GM08714 (cell line): ENCODE results near the gene DPF3.

Experiments
- H3K4me3 ChIP-seq: fragments of 200-500 bp; sonication (Bioruptor generic); 2 replicates; pipeline ENCODE4 v1.5.1; 2014; ENCODE audit warnings: mild to moderate bottlenecking, low read length, inconsistent platforms
- ZNF274 ChIP-seq: IDR thresholded peaks from 2 replicates; pipeline ENCODE4 v1.6.1; 2012; ENCODE audit warnings: mild to moderate bottlenecking, low read depth, low read length

DPF3 gene

DNA sequence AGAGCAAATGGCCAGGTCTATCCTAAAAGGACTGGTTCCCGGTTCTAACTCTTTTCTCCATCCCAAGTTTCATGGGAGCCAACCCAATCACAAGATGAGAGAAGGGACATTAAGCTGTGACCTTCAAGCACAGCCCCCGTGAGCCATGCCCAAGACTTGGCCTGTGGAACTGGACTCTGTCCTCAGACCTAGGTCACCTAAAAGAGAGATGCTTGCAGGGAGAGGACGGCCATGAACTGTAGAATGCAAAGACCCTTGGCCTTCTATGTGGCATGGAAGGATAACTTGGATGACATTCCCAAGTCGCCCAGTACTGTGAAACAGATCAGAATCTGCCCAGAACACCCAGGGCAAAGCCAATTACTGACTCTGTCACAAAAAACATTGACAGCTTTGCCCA is 263.5 kb downstream of the DPF3 start:
- no peak overlapping the region for H3K4me3 ChIP-seq
- no peak for TF ChIP-seq ZNF274

DNA sequence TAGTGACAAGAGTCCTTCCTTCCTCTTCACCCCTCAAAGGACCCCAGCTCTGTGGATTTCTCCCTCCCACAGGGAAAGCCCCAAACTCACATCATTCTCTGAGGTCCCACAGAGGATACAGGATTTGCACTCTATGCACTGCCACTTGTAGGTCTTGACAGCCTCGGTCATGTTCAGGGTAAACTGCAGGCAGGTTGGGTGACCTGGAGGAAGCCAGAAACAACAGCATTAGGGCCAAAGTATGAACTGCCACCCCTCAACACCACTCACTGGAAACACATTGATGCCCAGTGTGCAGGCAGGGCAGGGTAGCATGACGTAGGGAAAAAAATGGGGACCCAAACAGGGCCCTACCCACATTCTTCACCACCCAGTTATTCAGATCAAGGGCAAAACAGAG is 264.4 kb downstream of the DPF3 start:
- no peak overlapping the region for H3K4me3 ChIP-seq
- no peak for TF ChIP-seq ZNF274

DNA sequence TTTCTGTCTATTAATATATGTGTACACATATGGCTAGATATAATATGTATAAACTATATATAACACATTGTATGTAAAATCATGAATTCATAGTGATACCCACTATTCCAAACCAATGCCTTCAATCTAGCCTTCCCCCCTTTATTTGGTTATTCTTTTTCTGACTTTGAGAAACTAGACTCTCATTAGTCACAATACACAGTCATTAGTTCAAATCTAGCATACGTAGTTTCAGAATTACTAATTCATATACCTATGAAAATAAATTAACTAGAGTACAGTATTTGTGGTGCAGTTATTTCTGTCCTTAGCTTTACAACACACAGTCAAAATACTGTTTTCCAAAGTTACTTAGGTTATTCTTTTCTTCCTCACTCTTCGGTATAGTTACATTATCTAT is 268.2 kb downstream of the DPF3 start:
- TF ChIP-seq ZNF274, result no peak
- no peak overlapping the region for H3K4me3 ChIP-seq

DNA sequence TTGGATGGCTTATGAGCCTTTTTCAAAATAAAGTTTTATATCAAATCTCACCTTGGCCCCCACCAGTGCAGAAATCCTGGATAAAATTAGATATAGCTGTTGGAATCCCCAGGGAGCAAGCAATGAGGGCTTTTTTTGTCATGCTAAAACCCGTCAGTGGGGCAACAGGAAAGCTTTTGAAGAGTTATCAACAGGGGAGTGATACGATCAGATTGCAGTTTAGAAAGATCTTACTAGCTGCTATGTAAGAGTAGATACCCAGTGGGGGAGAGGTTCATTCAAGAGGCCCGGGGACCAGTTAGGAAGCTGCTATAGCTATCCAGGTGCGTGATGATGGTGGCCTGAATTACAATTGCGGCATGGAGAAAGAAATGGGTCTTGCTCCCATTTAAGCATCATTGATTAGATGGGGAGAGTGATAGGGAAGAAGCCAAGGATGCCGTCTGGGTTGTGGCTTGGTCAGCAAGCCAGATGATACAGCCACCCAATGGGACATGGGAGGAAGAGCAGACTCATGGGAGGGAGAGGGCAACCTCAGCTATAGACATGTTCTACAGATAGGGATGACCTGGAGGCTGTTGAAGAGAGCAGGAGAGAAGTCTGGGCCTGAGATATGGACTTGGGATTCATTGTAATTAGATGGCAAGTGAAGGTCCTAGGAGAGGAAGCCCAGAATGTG is 272.4 kb downstream of the DPF3 start:
- TF ChIP-seq ZNF274, result no peak
- H3K4me3 ChIP-seq, result no peak overlapping the region

DNA sequence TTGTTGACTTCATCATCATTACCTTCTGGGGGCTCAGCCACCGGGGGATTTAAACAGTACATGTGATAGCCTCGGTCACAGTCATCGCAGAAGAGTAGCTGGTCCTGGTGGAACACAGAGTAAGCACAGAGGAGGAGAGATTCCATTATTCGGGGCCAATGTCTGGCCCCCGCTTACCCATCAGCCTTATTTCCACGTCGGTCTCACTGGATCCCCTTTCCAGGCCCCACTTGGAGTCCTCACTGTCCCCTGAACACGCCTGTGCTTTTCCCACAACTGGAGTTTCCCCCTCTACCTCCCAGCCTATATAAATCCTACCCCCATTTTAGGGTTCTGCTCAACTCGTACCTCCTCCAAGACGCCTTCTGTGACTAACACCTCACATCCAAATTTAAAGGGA is 274.0 kb downstream of the DPF3 start:
- no peak for TF ChIP-seq ZNF274

DNA sequence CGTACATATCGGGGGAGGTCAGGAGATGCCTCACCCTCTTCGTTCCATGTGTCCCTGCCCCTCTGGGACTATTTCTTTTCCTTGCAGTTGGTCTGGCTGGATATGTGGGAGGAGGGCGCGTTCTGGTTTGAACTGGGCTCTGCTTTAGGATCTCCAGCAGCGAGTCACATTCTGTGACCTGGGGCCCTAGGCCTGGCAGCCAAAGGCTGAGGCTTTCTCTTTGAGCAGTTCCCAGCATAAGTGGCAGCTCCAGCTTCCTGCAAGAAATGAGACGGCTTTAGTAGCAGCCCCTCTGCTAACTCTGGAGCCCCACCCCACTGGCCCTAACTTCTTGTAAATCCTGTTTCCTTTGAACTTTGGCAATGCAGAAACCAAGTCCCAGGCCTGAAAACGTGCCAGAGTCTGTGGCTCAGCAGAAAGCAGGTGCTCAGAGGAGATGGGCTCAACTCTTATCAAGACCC is 274.8 kb downstream of the DPF3 start:
- TF ChIP-seq ZNF274, result no peak
- H3K4me3 ChIP-seq, result no peak overlapping the region

More for the DNA sequence above, 274.0 kb downstream of the DPF3 start:
- H3K4me3 ChIP-seq, result no peak overlapping the region

DNA sequence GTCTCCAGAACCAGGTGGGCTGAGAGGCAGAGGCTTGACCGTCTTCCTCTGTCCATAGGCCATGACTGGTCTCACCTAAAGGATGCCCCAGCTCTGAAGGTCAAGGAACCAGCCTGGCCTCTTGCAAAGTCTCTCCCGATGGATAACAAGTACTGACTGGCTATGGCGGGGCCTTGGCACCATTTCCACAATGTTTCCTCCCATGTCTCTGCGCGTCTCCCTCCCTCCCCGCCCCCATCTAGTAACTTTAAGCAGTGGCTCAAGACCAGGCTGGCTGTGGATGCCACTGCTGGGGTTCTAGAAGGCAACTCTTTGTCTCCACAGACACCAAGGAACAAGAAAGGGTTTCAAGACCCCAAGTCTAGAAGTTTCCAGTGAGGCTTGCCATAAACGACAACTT is 275.5 kb downstream of the DPF3 start:
- no peak for TF ChIP-seq ZNF274
- no peak overlapping the region for H3K4me3 ChIP-seq

DNA sequence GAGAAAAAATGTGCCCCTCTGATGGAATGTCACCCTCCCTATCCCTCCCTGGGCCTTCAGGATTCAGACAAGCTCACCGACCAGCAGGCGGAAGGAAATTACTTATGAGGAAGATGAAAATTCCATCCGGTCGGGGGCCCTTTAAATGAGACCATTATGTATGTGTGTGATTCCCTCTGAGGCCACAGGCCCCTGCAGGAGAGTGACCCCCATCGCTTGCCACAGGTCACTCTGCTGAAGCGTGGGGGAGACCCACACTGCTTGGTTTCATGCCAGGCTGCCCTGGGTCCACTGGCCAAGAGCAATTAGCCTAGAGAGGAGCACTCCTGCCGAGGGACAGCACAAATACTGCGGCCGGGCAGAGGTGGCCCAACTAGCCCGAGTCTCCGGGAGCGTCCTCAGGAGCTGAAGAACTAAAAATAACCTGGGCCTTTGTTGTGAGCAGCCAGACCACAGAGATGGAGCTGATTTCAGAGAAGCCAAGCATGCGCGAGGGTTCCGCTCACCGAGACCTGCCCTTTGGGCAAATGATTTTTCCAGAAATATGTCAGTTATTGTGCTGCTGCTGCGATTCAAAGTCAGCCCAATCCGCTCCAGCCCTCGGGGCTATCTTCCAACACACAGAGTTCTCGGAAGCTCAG is 276.4 kb downstream of the DPF3 start:
- H3K4me3 ChIP-seq, result no peak overlapping the region
- TF ChIP-seq ZNF274, result no peak

DNA sequence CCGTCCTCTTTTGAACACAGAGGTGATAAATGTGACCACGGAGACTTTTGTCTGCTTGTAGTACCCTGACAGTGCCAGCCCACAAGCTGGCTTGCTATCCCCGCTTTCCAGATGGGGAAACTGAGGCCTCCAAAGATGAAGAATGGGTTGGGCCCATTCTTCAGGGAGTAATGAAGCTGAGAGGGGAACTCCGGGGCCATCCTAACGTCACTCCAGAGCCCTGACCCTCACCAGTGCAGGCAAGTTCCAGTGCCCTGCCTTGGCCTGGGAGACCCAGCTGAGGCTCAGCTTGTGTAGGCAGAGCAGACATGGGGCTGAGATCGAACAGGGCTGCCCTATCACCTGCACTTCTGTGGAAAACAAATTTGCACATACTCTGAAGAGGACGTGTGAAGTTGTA is 277.1 kb downstream of the DPF3 start:
- no peak overlapping the region for H3K4me3 ChIP-seq
- no peak for TF ChIP-seq ZNF274

DNA sequence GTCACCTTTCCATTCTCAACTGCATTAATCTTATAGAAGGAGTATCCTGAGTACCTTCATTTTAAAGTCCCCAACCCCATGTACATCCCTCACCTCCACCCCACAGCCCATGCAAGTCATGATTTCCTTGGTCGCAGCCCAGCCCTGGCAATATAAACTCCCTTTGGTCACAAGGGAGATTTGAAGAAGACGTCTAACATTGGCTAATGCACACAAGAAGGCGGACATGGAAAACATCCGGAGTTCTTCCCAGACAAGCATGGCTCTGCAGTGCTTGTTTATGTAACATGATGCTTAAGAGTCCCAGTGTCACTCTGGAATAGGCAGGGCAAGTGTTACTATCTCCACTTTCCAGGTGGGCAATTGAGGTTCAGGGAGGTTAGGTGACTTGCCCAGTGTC is 277.6 kb downstream of the DPF3 start:
- TF ChIP-seq ZNF274, result no peak

DNA sequence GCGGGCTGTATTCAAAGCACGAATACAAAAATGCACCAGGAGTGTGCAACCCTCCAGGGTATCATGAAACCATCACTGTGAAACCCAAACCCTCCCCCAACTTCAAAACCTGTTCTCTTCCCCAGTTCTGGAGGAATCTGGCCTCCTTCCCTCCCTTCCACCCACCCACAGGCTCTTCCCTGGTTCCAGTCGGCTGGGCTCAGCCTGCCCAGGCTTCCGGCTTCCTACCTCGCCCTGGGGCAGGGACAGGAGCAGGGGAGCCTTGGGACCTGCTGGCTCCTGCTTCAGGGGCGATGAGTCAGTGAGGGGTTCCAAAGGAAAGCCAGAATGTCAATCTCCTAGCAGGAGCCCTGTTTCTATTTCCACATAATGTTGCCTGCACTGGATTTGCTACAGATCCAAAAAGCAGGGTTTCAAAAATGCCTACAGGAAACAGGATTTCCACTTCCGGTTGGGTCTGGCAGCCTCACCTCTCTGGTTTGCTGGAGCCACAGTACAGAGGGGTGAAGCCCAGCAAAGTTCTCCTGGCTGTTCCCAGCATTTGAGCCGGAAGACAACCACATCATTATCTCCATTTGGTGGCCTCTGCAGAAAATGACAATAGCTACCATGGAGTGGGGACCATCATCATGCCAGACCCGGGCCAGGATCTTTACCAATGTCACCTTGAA is 278.3 kb downstream of the DPF3 start:
- no peak for TF ChIP-seq ZNF274
- H3K4me3 ChIP-seq, result no peak overlapping the region

More for the DNA sequence above, 277.6 kb downstream of the DPF3 start:
- no peak overlapping the region for H3K4me3 ChIP-seq

DNA sequence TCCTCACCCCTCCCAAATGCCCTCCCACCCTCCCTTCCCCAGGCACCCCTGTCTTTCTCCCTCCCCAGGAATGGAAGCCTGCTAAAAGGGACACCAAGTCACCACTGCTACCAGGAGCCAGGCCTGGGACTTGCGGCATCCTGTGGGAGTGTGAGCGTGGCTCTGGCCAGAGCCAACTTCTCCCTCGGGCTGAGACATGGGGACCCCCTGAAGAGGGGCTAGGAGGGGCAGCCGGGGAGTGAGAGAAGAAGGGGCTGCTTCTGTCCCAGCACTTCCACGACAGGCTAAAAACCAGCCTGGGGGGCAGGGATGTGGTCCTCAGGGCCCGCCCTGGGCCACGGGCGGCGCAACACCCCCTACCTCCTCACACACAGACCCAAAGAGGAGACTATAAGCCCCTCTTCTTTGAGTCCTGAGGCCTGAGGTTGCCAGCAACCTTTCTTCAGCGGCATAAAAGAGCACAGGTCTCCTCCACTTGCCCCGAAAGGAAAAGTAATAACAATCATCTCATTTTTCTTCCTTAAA is 278.9 kb downstream of the DPF3 start:
- H3K4me3 ChIP-seq, result no peak overlapping the region
- TF ChIP-seq ZNF274, result no peak

DNA sequence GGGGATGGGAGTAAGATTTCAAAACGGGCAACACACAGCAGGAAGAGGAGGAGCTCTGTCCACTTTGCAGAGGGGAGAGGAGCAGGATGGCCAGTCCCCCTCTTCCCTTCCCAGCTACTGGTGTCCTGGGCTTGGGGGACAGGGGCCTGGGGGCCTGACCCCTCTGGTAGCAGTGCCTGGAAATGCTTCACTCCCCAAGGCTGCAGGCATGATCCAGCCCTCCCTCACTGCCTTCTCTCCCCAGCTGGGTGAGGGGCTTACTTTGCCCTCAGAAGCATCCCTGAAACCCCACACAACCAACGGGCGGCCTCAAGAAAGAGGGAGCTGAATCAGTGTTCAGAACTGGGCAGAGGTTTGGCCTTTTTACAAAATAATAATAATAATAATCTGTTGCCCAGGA is 279.5 kb downstream of the DPF3 start:
- TF ChIP-seq ZNF274, result no peak
- no peak overlapping the region for H3K4me3 ChIP-seq

DNA sequence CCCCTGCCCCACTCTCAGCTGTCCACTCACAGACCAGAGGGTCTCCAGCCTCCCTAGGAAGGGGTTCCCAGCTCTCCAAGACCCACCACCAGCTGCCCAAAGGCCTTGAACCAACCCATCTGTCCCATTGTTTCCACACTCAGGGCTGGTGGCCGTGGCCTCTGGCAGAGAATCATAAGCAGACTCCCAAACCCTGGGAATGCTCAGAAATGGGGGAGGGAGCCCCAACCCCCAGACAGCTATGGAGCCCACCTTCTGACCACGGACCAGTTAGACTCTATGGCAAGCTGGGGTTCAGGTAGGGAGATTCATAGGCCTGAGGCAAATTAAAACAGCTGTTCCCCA is 280.0 kb downstream of the DPF3 start:
- H3K4me3 ChIP-seq, result no peak overlapping the region

More for the DNA sequence above, 280.0 kb downstream of the DPF3 start:
- TF ChIP-seq ZNF274, result no peak
